Lower leg skin (tissue), 3 donors: Measurements from ENCODE around the gene PRRX2.

Experiments used
- CTCF ChIP-seq, 3 donors: fragments of 450-650 bp; IDR thresholded peaks; one replicate each; pipeline ENCODE4 v1.5.1; 2016; ENCODE audit warnings: antibody characterized with exemption in 3 of 3, mild to moderate bottlenecking in 3 of 3, moderate library complexity in 2 of 3
- POLR2A ChIP-seq, 2 donors: fragments of 450-650 bp; IDR thresholded peaks; one replicate each; pipeline ENCODE4 v1.6.1; 2016 to 2017; ENCODE audit warnings: antibody characterized with exemption in 2 of 2, mild to moderate bottlenecking in 1 of 2, moderate library complexity in 1 of 2

- TF ChIP-seq CTCF (IDR thresholded peaks at IDR 0.05) (no peak), POLR2A (IDR thresholded peaks at IDR 0.05) (no peak)
Measured at GRCh38 chr9:129752900-129753729, 87.7 kb downstream of the PRRX2 start, which contains the start of gene PTGES.
